GM19452 (cell line): ENCODE measurements around the gene N4BP2L2.

ENCODE experiments used
- ATAC-seq: cut with Tn5 transposase; IDR thresholded peaks from one replicate; pipeline ENCODE4 v1.9.1; 2021; ENCODE audit not compliant: unreplicated experiment

Gene N4BP2L2

DNA sequence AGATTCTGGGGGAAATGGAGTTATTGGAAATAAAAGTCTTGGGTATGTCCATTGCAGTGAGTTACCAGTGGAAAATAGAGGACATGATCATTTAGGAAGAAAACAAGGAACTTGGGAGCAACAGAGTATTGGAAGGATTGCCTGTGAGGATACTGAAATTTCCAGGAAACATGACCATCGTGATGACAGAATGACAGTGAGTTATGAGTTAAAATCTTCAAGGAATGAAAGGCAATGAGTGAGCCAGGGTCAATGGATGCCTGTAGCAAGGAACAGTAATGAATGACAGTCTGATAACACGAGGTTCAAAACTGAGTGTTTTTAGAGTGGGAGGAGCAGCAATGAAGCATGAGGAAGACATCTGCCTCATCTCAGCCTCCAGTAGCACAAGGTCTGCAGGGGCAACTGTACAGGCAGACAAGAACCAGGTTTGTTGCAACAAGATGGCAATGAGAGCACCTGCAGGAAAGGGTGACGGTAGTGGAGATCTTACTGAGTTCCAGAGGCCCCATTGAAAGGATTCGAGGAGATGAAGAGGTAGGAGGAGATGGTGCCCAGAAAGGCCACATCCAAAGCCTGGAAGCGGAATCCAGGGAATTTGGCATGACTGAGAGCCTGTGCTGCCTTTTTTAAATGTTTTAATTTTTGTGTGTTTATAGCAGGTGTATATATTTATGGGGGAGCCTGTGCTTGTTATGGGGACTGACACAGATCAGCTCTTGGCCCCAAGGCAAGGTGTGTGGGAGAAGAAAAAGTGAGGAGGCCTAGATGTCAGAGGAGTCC lies 154.6 kb downstream of the N4BP2L2 start:
- ATAC-seq: no peak
